Astrocyte (in vitro differentiated cells and primary cell): ENCODE data around the gene PGC. TPM values are rescaled to one million over a fixed set of nuclear protein-coding genes. Genes with fewer than 3 reads are reported as not detected.

Source experiments
- DNase-seq: peaks from one replicate; pipeline ENCODE4 v3.0.0-alpha.2; 2010; ENCODE audit warnings: low read depth
- FAIRE-seq: peaks from 2 replicates; lab custom pipeline; 2011; peaks lifted over from hg19 to GRCh38; lab: Jason Lieb, UNC
- H2AFZ ChIP-seq: 2 replicates; pipeline ENCODE4 v1.6.0; 2012; ENCODE audit warnings: low read depth, low read length, inconsistent platforms
- H3K27ac ChIP-seq: 2 replicates; pipeline ENCODE4 v1.5.1; 2011; ENCODE audit warnings: low read depth, low read length, inconsistent platforms
- H3K27me3 ChIP-seq: 2 replicates; pipeline ENCODE4 v1.6.0; 2011; ENCODE audit warnings: low read length, inconsistent platforms; ENCODE audit not compliant: insufficient read depth
- H3K36me3 ChIP-seq: 2 replicates; pipeline ENCODE4 v1.5.1; 2011; ENCODE audit warnings: low read length, inconsistent platforms; ENCODE audit not compliant: insufficient read depth
- H3K4me1 ChIP-seq: 2 replicates; pipeline ENCODE4 v1.5.1; 2011; ENCODE audit warnings: low read length, inconsistent platforms; ENCODE audit not compliant: insufficient read depth
- H3K4me2 ChIP-seq: 2 replicates; pipeline ENCODE4 v1.6.0; 2012; ENCODE audit warnings: low read length, inconsistent platforms
- H3K4me3 ChIP-seq: 2 replicates; pipeline ENCODE4 v1.5.1; 2011; ENCODE audit warnings: low read depth, mild to moderate bottlenecking, low read length, inconsistent platforms; ENCODE audit not compliant: insufficient read depth
- H3K79me2 ChIP-seq: 2 replicates; pipeline ENCODE4 v1.6.0; 2012; ENCODE audit warnings: mild to moderate bottlenecking, low read length, inconsistent platforms; ENCODE audit not compliant: insufficient read depth
- H3K9ac ChIP-seq: 2 replicates; pipeline ENCODE4 v1.6.0; 2012; ENCODE audit warnings: mild to moderate bottlenecking, low read length, inconsistent platforms
- H3K9me3 ChIP-seq: 2 replicates; pipeline ENCODE4 v1.5.1; 2012; ENCODE audit warnings: low read depth, mild to moderate bottlenecking, low read length, inconsistent platforms; ENCODE audit not compliant: insufficient read depth
- H4K20me1 ChIP-seq: 2 replicates; pipeline ENCODE4 v1.6.0; 2012; ENCODE audit warnings: low read length, inconsistent platforms; ENCODE audit not compliant: insufficient read depth
- H3K27ac Mint-ChIP-seq: one replicate; pipeline ENCODE4 v1.8.0; 2021; ENCODE audit warnings: mild to moderate bottlenecking, mixed read lengths; ENCODE audit not compliant: unreplicated experiment
- H3K27me3 Mint-ChIP-seq: one replicate; pipeline ENCODE4 v1.8.0; 2021; ENCODE audit warnings: low read depth, mixed read lengths; ENCODE audit not compliant: unreplicated experiment
- H3K36me3 Mint-ChIP-seq: one replicate; pipeline ENCODE4 v1.8.0; 2021; ENCODE audit warnings: low read depth, mixed read lengths; ENCODE audit not compliant: unreplicated experiment
- H3K4me1 Mint-ChIP-seq: one replicate; pipeline ENCODE4 v1.8.0; 2021; ENCODE audit warnings: low read depth, mixed read lengths; ENCODE audit not compliant: unreplicated experiment
- H3K4me3 Mint-ChIP-seq: one replicate; pipeline ENCODE4 v1.8.0; 2021; ENCODE audit warnings: mild to moderate bottlenecking, moderate library complexity, mixed read lengths; ENCODE audit not compliant: unreplicated experiment
- H3K9me3 Mint-ChIP-seq: one replicate; pipeline ENCODE4 v1.8.0; 2021; ENCODE audit warnings: mild to moderate bottlenecking, mixed read lengths; ENCODE audit not compliant: unreplicated experiment
- CTCF ChIP-seq: IDR thresholded peaks from 2 replicates; pipeline ENCODE4 v1.5.1; 2011; ENCODE audit warnings: low read depth, mild to moderate bottlenecking, inconsistent platforms, low read length, moderate library complexity; ENCODE audit not compliant: insufficient read depth
- EZH2 ChIP-seq: IDR thresholded peaks from 2 replicates; pipeline ENCODE4 v1.6.1; 2012; ENCODE audit warnings: mild to moderate bottlenecking, low read length, inconsistent platforms; ENCODE audit not compliant: insufficient read depth
- total RNA-seq: library from RNA; stranded (reverse); gene quantifications from 2 replicates; pipeline ENCODE4 v1.2.1, GENCODE V29; 2021

PGC gene
- total RNA-seq, 1 donor from 2014 or later: not detected

DNA sequence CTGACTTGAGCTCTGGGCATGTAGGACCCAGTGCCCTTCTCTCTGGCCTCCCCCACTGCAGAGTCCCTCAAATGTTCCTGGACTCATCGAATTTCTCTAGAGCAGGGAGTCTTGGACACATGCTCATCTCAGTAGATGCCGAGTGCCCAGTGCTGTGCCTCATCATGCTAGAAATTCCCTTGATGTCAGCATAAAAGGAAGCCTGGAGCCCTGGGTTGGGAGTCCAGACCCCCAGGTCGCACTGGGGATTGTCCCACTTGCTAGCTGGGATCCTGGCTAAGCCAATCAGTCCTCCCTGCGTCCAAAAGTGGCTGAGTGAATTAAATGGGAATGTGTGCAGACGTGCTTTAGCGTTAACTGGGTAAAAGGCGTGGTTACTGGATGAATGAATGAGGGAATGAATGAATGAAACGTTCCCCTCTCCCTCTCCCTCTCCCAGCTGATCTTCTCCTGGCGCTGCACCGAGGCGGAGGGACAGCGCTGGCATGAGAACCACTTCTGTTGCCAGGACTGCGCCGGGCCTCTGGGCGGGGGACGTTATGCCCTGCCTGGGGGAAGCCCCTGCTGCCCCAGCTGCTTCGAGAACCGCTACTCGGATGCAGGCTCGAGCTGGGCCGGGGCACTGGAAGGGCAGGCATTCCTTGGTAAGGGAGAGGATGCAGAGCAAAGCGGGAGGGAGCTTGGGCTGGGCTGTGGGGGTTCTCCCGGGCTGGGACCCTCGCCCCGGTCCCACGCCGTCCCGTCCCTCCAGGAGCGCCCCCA is 38.7 kb upstream of the PGC start:
- no peak overlapping the region for H3K27ac Mint-ChIP-seq
- H3K79me2 ChIP-seq: peaks cover 20% of the 10 kb centered on the region
- no peaks in the 10 kb centered on the region for H3K27me3 ChIP-seq
- H3K9me3 ChIP-seq: no peaks in the 10 kb centered on the region
- FAIRE-seq (no peak), DNase-seq (no peak)
- no peak overlapping the region for H3K27ac ChIP-seq
- H3K4me3 ChIP-seq: peak overlapping the region; percentile 88
- no peak for TF ChIP-seq EZH2
- no peak for TF ChIP-seq CTCF
- peak overlapping the region; percentile 99 for H3K4me3 Mint-ChIP-seq
- H3K4me1 ChIP-seq: peaks cover 10% of the 10 kb centered on the region
- peaks cover 16% of the 10 kb centered on the region for H4K20me1 ChIP-seq
- H3K4me2 ChIP-seq: peak overlapping the region; percentile 99
- H2AFZ ChIP-seq: peak overlapping the region; percentile 54
- peaks cover 4% of the 10 kb centered on the region for H3K36me3 Mint-ChIP-seq
- peaks cover 20% of the 10 kb centered on the region for H3K4me1 Mint-ChIP-seq
- peaks cover 16% of the 10 kb centered on the region for H3K36me3 ChIP-seq
- no peaks in the 10 kb centered on the region for H3K9me3 Mint-ChIP-seq
- peak overlapping the region; percentile 97 for H3K9ac ChIP-seq
- H3K27me3 Mint-ChIP-seq: no peaks in the 10 kb centered on the region

DNA sequence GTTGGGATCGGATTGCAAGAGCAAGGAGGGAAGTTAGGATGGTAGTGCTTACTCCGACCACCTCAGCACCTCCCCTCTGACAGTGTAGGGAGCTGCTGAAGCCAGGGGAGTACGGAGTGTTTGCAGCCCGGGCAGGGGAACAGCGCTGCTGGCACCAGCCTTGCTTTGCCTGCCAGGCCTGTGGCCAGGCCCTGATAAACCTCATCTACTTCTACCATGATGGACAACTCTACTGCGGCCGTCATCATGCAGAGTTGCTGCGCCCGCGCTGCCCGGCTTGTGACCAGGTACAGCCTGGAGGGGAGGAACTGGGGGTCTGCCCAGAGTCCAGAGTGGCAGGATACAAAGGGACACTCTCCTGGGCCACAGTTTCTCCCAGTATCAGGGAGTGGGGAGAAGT is 38.1 kb upstream of the PGC start:
- no peak overlapping the region for H3K27ac Mint-ChIP-seq
- H3K9ac ChIP-seq: no peak overlapping the region
- TF ChIP-seq EZH2 (no peak), CTCF (no peak)
- peaks cover 12% of the 10 kb centered on the region for H3K4me1 ChIP-seq
- FAIRE-seq: no peak
- no peaks in the 10 kb centered on the region for H3K9me3 Mint-ChIP-seq
- H3K4me1 Mint-ChIP-seq: peaks cover 20% of the 10 kb centered on the region
- H3K4me2 ChIP-seq: peak overlapping the region; percentile 99
- H3K36me3 Mint-ChIP-seq: peaks cover 4% of the 10 kb centered on the region
- no peaks in the 10 kb centered on the region for H3K27me3 ChIP-seq
- no peaks in the 10 kb centered on the region for H3K9me3 ChIP-seq
- peaks cover 16% of the 10 kb centered on the region for H4K20me1 ChIP-seq
- peaks cover 20% of the 10 kb centered on the region for H3K79me2 ChIP-seq
- no peak overlapping the region for H3K4me3 ChIP-seq
- H3K27ac ChIP-seq: no peak overlapping the region
- DNase-seq: no peak
- peaks cover 10% of the 10 kb centered on the region for H3K36me3 ChIP-seq
- H3K27me3 Mint-ChIP-seq: no peaks in the 10 kb centered on the region
- peak overlapping the region; percentile 75 for H3K4me3 Mint-ChIP-seq
- H2AFZ ChIP-seq: no peak overlapping the region

DNA sequence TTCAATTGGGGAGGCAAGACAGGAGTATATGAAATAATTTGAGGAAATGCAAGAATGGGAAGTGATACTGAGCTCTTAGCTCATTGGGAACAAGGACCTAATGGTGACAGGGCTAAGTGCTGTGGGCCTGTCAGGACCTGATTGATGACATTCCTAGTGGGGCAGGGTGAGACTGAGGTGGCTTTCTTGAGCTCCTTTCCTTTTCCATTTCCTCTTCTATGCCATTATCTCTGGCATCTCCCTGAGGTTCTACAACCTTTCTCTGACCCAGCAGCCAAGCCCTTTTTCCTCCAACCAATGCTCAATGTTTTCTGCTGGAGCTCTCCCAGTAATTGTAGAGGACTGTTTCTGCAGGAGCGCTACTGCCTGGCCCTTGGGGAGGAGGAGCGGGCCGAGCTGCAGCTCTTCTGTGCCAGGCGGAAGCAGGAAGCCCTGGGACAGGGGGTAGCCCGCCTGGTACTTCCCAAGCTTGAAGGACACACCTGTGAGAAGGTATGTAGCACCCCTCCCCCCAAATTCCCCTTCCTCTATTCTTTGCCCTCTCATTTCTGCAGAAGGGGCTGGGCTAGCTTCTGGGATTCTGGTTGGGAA is 37.5 kb upstream of the PGC start:
- H3K27me3 ChIP-seq: no peaks in the 10 kb centered on the region
- peaks cover 7% of the 10 kb centered on the region for H3K36me3 ChIP-seq
- H3K27ac Mint-ChIP-seq: no peak overlapping the region
- no peak for DNase-seq
- peaks cover 20% of the 10 kb centered on the region for H3K79me2 ChIP-seq
- H3K27me3 Mint-ChIP-seq: no peaks in the 10 kb centered on the region
- H3K9me3 Mint-ChIP-seq: no peaks in the 10 kb centered on the region
- H3K4me3 ChIP-seq: no peak overlapping the region
- peaks cover 4% of the 10 kb centered on the region for H3K36me3 Mint-ChIP-seq
- peaks cover 16% of the 10 kb centered on the region for H4K20me1 ChIP-seq
- H3K4me1 ChIP-seq: peaks cover 12% of the 10 kb centered on the region
- no peak overlapping the region for H3K4me2 ChIP-seq
- H3K9ac ChIP-seq: no peak overlapping the region
- no peak for TF ChIP-seq CTCF
- no peak for TF ChIP-seq EZH2
- H3K9me3 ChIP-seq: no peaks in the 10 kb centered on the region
- H3K27ac ChIP-seq: no peak overlapping the region
- H3K4me3 Mint-ChIP-seq: peak overlapping the region; percentile 75
- no peak for FAIRE-seq
- no peak overlapping the region for H2AFZ ChIP-seq
- peaks cover 15% of the 10 kb centered on the region for H3K4me1 Mint-ChIP-seq
